AG09319 (cell line): Measurements from ENCODE around the gene BPIFB3.

Experiments used
- DNase-seq: peaks from one replicate; pipeline ENCODE4 v3.0.0-alpha.2; 2010; ENCODE audit warnings: low read depth; ENCODE audit errors: extremely low read depth
- CTCF ChIP-seq: IDR thresholded peaks from 2 replicates; pipeline ENCODE4 v1.5.1; 2011; ENCODE audit warnings: low read depth, mild to moderate bottlenecking, inconsistent platforms, low read length, moderate library complexity

Gene BPIFB3

GRCh38 chr20:33053291-33054106 is at the start of gene BPIFB3:
TSS of gene BPIFB3 (plus strand) at chr20:33053903. CDS start at chr20:33055436, 1,533 bp downstream.
- DNase-seq = no peak
- no peak for TF ChIP-seq CTCF

- no peak for TF ChIP-seq CTCF
- no peak for DNase-seq
Observed at GRCh38 chr20:33004141-33004751, 49.5 kb upstream of the BPIFB3 start, which contains the start of gene SUN5. TSS of gene SUN5 (minus strand) at chr20:33004433. CDS start at chr20:33004340, 93 bp downstream.

GRCh38 chr20:33005132-33005566 is 48.6 kb upstream of the BPIFB3 start:
- DNase-seq = no peak
- peak; percentile 18; the same call in 1 of the 2 replicates for TF ChIP-seq CTCF

GRCh38 chr20:33005908-33006775 is 47.6 kb upstream of the BPIFB3 start:
- no peak for DNase-seq
- TF ChIP-seq CTCF = no peak

GRCh38 chr20:33006776-33007375 is 46.8 kb upstream of the BPIFB3 start:
- TF ChIP-seq CTCF = no peak

GRCh38 chr20:33007376-33008335 is 46.0 kb upstream of the BPIFB3 start, which contains the start of gene BPIFB2:
TSS of gene BPIFB2 (plus strand) at chr20:33007704. CDS start at chr20:33008575, 871 bp downstream.
- no peak for TF ChIP-seq CTCF

More at GRCh38 chr20:33006776-33007375, 46.8 kb upstream of the BPIFB3 start:
- no peak for DNase-seq

More at GRCh38 chr20:33007376-33008335, 46.0 kb upstream of the BPIFB3 start, which contains the start of gene BPIFB2:
- DNase-seq = no peak
